GM18499 (cell line): ENCODE measurements around the gene GNAS.
"Not testable (repeated sequence)": the region's sequence is repeated elsewhere in the genome, so short reads cannot be mapped to it uniquely, and the experiment has no call there.

Experiments used
- ATAC-seq: cut with Tn5 transposase; IDR thresholded peaks from one replicate; pipeline ENCODE4 v1.9.1; 2021; ENCODE audit warnings: moderate number of reproducible peaks; ENCODE audit not compliant: insufficient read depth, unreplicated experiment

Gene GNAS

GRCh38 chr20:58852543-58853271, at the start of gene GNAS:
GNAS (plus strand) TSS chr20:58852716.
- ATAC-seq: no peak

GRCh38 chr20:58803533-58803932, 49.0 kb upstream of the GNAS start:
- no peak for ATAC-seq

- no peak for ATAC-seq
These were observed 44.7 kb upstream of the GNAS start for GRCh38 chr20:58807801-58808200.

- ATAC-seq: no peak
These were observed 44.1 kb upstream of the GNAS start for GRCh38 chr20:58808271-58809046.

GRCh38 chr20:58810116-58810878, 42.2 kb upstream of the GNAS start:
- ATAC-seq: no peak

- ATAC-seq: no peak
These were observed 41.7 kb upstream of the GNAS start for GRCh38 chr20:58810879-58811250.

GRCh38 chr20:58811334-58811733, 41.2 kb upstream of the GNAS start:
- no peak for ATAC-seq

- ATAC-seq: no peak
These were observed 39.1 kb upstream of the GNAS start for GRCh38 chr20:58813369-58813768.

- no peak for ATAC-seq
These were observed 37.1 kb upstream of the GNAS start for GRCh38 chr20:58815448-58815847.

- ATAC-seq: no peak
These were observed 36.5 kb upstream of the GNAS start for GRCh38 chr20:58816051-58816450.

- ATAC-seq: no peak
These were observed 35.4 kb upstream of the GNAS start for GRCh38 chr20:58816957-58817651.

GRCh38 chr20:58817748-58818147, 34.8 kb upstream of the GNAS start:
- no peak for ATAC-seq

GRCh38 chr20:58818586-58819285, 33.8 kb upstream of the GNAS start:
- ATAC-seq: no peak

- ATAC-seq: no peak
These were observed 32.6 kb upstream of the GNAS start for GRCh38 chr20:58819921-58820320.

GRCh38 chr20:58820515-58820914, 32.0 kb upstream of the GNAS start:
- ATAC-seq: not testable (repeated sequence)

- no peak for ATAC-seq
These were observed 30.4 kb upstream of the GNAS start for GRCh38 chr20:58822149-58822548.

- no peak for ATAC-seq
These were observed 29.5 kb upstream of the GNAS start for GRCh38 chr20:58822748-58823730.

GRCh38 chr20:58824843-58825242, 27.7 kb upstream of the GNAS start:
- ATAC-seq: no peak

GRCh38 chr20:58825450-58825849, 27.1 kb upstream of the GNAS start:
- ATAC-seq: no peak
